GM12878 (cell line): Measurements from ENCODE around the gene PTPRD.

ENCODE experiments used
- CBX5 ChIP-seq: sonication (generic); IDR thresholded peaks from 2 replicates; pipeline ENCODE4 v1.6.1; 2016; ENCODE audit warnings: low read depth, moderate library complexity, mild to moderate bottlenecking, inconsistent platforms
- CHD4 ChIP-seq: fragments of 200-600 bp; sonication (generic); IDR thresholded peaks from 2 replicates; pipeline ENCODE4 v1.6.1; 2016; ENCODE audit warnings: mild to moderate bottlenecking
- CREB1 ChIP-seq: IDR thresholded peaks from 2 replicates; pipeline ENCODE4 v1.6.1; 2012; ENCODE audit warnings: low read depth, mild to moderate bottlenecking, inconsistent platforms
- CTCF ChIP-seq, 3 experiments: IDR thresholded peaks in 2 of 3; conservative IDR thresholded peaks in 1 of 3; 2 replicates each; pipeline ENCODE4 v1.5.1; 2011; ENCODE audit warnings: low read depth in 3 of 3, low read length in 3 of 3, mild to moderate bottlenecking in 3 of 3, control low read depth in 2 of 3, moderate library complexity in 2 of 3, inconsistent platforms in 1 of 3, mixed read lengths in 1 of 3; ENCODE audit not compliant: control insufficient read depth in 2 of 3, insufficient read depth in 1 of 3; ENCODE audit errors: extremely low read depth in 1 of 3
- POLR2A ChIP-seq: IDR thresholded peaks from 2 replicates; pipeline ENCODE4 v1.6.1; 2011; ENCODE audit warnings: low read depth, mild to moderate bottlenecking, low read length
- SMC3 ChIP-seq: IDR thresholded peaks from 2 replicates; pipeline ENCODE4 v1.6.1; 2011; ENCODE audit warnings: low read length, improper control_type of control experiment, borderline replicate concordance
- SREBF2 ChIP-seq: IDR thresholded peaks from 2 replicates; pipeline ENCODE4 v1.6.1; 2012; ENCODE audit warnings: mild to moderate bottlenecking, low read length
- TAF1 ChIP-seq: IDR thresholded peaks from 2 replicates; pipeline ENCODE4 v1.6.1; 2011; ENCODE audit warnings: mild to moderate bottlenecking, low read depth, low read length, borderline replicate concordance
- TF ChIP-seq, protein P1 (sequence below): fragments of 450-650 bp; IDR thresholded peaks from 2 replicates; pipeline ENCODE4 v1.6.1; 2016; ENCODE audit warnings: mild to moderate bottlenecking
- TF ChIP-seq, protein P2 (sequence below): IDR thresholded peaks from 2 replicates; pipeline ENCODE4 v1.6.1; 2011; ENCODE audit warnings: mild to moderate bottlenecking, low read depth, low read length, moderate library complexity; ENCODE audit not compliant: insufficient replicate concordance

GRCh38 chr9:10108815-10109214 is 504.0 kb downstream of the PTPRD start:
- TF ChIP-seq, protein P1, sequence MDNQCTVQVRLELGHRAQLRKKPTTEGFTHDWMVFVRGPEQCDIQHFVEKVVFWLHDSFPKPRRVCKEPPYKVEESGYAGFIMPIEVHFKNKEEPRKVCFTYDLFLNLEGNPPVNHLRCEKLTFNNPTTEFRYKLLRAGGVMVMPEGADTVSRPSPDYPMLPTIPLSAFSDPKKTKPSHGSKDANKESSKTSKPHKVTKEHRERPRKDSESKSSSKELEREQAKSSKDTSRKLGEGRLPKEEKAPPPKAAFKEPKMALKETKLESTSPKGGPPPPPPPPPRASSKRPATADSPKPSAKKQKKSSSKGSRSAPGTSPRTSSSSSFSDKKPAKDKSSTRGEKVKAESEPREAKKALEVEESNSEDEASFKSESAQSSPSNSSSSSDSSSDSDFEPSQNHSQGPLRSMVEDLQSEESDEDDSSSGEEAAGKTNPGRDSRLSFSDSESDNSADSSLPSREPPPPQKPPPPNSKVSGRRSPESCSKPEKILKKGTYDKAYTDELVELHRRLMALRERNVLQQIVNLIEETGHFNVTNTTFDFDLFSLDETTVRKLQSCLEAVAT, result no peak
- TF ChIP-seq POLR2A, result no peak
- TF ChIP-seq TAF1, result no peak
- no peak for TF ChIP-seq CHD4
- no peak for TF ChIP-seq SMC3
- TF ChIP-seq CTCF (IDR thresholded peaks at IDR 0.05 in 2 of 3, conservative IDR thresholded peaks at IDR 0.05 in 1 of 3; ENCODE audit: control insufficient read depth in 2 of 3, extremely low read depth in 1 of 3, insufficient read depth in 1 of 3, low read depth in 3 of 3, low read length in 3 of 3), result no peak
- TF ChIP-seq, protein P2, sequence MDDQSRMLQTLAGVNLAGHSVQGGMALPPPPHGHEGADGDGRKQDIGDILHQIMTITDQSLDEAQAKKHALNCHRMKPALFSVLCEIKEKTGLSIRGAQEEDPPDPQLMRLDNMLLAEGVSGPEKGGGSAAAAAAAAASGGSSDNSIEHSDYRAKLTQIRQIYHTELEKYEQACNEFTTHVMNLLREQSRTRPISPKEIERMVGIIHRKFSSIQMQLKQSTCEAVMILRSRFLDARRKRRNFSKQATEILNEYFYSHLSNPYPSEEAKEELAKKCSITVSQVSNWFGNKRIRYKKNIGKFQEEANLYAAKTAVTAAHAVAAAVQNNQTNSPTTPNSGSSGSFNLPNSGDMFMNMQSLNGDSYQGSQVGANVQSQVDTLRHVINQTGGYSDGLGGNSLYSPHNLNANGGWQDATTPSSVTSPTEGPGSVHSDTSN, result no peak
- TF ChIP-seq CBX5, result no peak
- no peak for TF ChIP-seq SREBF2
- no peak for TF ChIP-seq CREB1
